B cell (primary cell): Measurements from ENCODE around the gene CYTH2.

Experiments used
- EZH2 ChIP-seq: IDR thresholded peaks from 2 replicates; pipeline ENCODE4 v1.6.1; 2012; ENCODE audit warnings: borderline replicate concordance, low read depth, mild to moderate bottlenecking, moderate library complexity, low read length; ENCODE audit not compliant: insufficient read depth, poor library complexity, severe bottlenecking
- TF ChIP-seq, protein P1 (sequence below): fragments of 200-600 bp; IDR thresholded peaks from one replicate; pipeline ENCODE4 v1.8.0; 2022; ENCODE audit warnings: antibody characterized with exemption, mild to moderate bottlenecking

DNA sequence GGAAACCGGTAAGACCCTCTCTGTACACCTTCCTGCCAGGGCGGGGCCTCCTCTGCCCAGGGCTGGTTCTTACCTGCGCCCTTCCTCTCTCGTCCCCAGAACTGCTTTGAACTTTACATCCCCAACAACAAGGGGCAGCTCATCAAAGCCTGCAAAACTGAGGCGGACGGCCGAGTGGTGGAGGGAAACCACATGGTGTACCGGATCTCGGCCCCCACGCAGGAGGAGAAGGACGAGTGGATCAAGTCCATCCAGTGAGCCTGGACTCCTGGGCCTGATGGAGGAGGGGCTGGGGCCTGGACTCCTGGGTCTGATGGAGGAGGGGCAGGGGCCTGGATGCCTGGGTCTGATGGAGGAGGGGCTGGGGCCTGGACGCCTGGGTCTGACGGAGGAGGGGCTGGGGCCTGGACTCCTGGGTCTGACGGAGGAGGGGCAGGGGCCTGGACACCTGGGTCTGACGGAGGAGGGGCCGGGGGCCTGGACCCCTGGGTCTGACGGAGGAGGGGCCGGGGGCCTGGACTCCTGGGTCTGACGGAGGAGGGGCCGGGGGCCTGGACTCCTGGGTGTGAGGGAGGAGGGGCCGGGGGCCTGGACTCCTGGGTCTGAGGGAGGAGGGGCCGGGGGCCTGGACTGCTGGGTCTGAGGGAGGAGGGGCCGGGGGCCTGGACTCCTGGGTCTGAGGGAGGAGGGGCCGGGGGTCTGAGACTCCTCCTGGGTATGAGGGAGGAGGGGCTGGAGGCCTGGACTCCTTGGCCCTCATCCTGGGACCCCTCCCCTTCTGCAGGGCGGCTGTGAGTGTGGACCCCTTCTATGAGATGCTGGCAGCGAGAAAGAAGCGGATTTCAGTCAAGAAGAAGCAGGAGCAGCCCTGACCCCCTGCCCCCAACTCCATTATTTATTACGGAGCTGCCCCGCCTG lies 9.4 kb downstream of the CYTH2 start:
- TF ChIP-seq, protein P1, sequence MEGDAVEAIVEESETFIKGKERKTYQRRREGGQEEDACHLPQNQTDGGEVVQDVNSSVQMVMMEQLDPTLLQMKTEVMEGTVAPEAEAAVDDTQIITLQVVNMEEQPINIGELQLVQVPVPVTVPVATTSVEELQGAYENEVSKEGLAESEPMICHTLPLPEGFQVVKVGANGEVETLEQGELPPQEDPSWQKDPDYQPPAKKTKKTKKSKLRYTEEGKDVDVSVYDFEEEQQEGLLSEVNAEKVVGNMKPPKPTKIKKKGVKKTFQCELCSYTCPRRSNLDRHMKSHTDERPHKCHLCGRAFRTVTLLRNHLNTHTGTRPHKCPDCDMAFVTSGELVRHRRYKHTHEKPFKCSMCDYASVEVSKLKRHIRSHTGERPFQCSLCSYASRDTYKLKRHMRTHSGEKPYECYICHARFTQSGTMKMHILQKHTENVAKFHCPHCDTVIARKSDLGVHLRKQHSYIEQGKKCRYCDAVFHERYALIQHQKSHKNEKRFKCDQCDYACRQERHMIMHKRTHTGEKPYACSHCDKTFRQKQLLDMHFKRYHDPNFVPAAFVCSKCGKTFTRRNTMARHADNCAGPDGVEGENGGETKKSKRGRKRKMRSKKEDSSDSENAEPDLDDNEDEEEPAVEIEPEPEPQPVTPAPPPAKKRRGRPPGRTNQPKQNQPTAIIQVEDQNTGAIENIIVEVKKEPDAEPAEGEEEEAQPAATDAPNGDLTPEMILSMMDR, result no peak
- TF ChIP-seq EZH2, result no peak
